Breast epithelium (tissue), 4 donors: ENCODE data around the gene FAM78A. TPM values are rescaled to one million over a fixed set of nuclear protein-coding genes. Genes with fewer than 3 reads are reported as not detected.
"Not testable (repeated sequence)": the region's sequence is repeated elsewhere in the genome, so short reads cannot be mapped to it uniquely, and the experiment has no call there.

Experiments used
- DNase-seq, 2 donors: peaks; one replicate each; pipeline ENCODE4 v3.0.0-alpha.2; 2019; ENCODE audit warnings: low spot score in 2 of 2
- H3K27ac ChIP-seq, 2 donors: fragments of 200-600 bp; sonication (generic) in 1 of 2; one replicate each; pipeline ENCODE4 v1.5.1; 2016 to 2019; ENCODE audit warnings: mild to moderate bottlenecking in 1 of 2
- H3K27me3 ChIP-seq, 2 donors: fragments of 200-600 bp; sonication (generic) in 1 of 2; one replicate each; pipeline versions ENCODE4 v1.5.1 to v1.6.0; 2017 to 2019; ENCODE audit warnings: control low read depth in 1 of 2, mild to moderate bottlenecking in 1 of 2
- H3K36me3 ChIP-seq: fragments of 200-600 bp; one replicate; pipeline ENCODE4 v1.5.1; 2019
- H3K4me1 ChIP-seq, 2 donors: fragments of 200-600 bp; sonication (generic); one replicate each; pipeline ENCODE4 v1.5.1; 2016 to 2019; ENCODE audit warnings: control low read depth in 1 of 2
- H3K4me3 ChIP-seq, 3 donors: fragments of 200-600 bp; sonication (generic); 1 replicate in 2 of 3; 2 replicates in 1 of 3; pipeline ENCODE4 v1.5.1; 2016 to 2019; ENCODE audit warnings: mild to moderate bottlenecking in 3 of 3, moderate library complexity in 2 of 3
- H3K9me3 ChIP-seq, 2 donors: fragments of 200-600 bp; sonication (generic) in 1 of 2; one replicate each; pipeline ENCODE4 v1.5.1; 2016 to 2019; ENCODE audit warnings: control low read depth in 1 of 2
- POLR2A ChIP-seq: fragments of 450-650 bp; IDR thresholded peaks from one replicate; pipeline ENCODE4 v1.6.1; 2016; ENCODE audit warnings: antibody characterized with exemption, mild to moderate bottlenecking, moderate library complexity
- POLR2AphosphoS5 ChIP-seq, 3 donors: sonication (generic); formaldehyde crosslinking; IDR thresholded peaks; one replicate each; pipeline ENCODE4 v1.6.1; 2017; ENCODE audit warnings: antibody characterized with exemption in 3 of 3
- intact Hi-C: fragments of 100-400 bp; cut with DNase I; formaldehyde crosslinking; loops from one replicate; pipeline ENCODE4 v1.15.1; 2023; ENCODE audit warnings: low total_unique reads
- total RNA-seq, 3 donors: library from RNA; depleted of rRNA; stranded (reverse); fragments of >200 nt; gene quantifications; one replicate each; pipeline ENCODE4 v1.1.0, GENCODE V29; 2016
- TF ChIP-seq, protein P1 (sequence below), 3 donors: fragments of 450-650 bp; IDR thresholded peaks; one replicate each; pipeline ENCODE4 v1.5.1; 2016 to 2017; ENCODE audit warnings: antibody characterized with exemption in 3 of 3, mild to moderate bottlenecking in 3 of 3, moderate library complexity in 3 of 3

The FAM78A gene
- total RNA-seq, 3 donors from 2014 or later = 1.6 to 3.7 (median 2.5) TPM

DNA sequence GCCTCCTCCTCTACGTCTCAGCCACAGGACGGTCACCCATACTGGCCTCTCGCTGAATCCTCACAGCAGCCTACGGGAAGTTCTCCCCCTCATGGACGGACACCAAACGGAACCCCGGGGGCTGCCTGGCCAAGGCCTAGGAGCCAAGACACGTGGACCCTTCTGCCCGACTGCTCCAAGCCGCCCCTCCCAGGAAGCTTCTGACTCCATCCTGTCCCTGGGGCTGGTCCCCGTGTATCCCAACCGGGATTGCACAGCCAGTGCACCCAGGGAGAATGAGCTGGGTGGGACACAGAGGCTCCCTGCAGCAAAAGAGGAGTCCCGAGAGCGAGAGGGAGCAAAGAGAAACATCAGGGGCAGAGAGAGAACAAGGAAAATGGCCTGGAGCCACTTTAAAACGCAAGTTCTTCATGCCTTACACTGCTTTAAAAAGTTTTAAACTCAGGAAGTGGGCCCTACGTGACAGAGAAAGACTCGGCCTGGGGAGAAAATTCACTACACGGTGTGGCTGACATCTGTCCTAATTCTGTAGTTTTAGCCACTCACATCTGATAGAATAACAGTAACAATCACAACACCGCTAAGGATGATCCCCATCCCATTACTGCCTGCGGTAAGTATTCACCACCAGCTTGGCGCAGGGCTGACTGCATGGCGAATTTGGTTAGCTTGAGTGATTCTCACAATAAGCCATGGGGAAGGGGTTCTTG is 3.0 kb downstream of the FAM78A start:
- H3K4me1 ChIP-seq = no peaks in the 10 kb centered on the region
- no peak for DNase-seq
- H3K27ac ChIP-seq = peak overlapping the region; percentile 26 to 75
- intact Hi-C loops = no loop called here
- H3K27me3 ChIP-seq = no peaks in the 10 kb centered on the region
- H3K4me3 ChIP-seq = peak overlapping the region; percentile 71 to 90 (median 73)
- no peaks in the 10 kb centered on the region for H3K36me3 ChIP-seq
- TF ChIP-seq, protein P1, sequence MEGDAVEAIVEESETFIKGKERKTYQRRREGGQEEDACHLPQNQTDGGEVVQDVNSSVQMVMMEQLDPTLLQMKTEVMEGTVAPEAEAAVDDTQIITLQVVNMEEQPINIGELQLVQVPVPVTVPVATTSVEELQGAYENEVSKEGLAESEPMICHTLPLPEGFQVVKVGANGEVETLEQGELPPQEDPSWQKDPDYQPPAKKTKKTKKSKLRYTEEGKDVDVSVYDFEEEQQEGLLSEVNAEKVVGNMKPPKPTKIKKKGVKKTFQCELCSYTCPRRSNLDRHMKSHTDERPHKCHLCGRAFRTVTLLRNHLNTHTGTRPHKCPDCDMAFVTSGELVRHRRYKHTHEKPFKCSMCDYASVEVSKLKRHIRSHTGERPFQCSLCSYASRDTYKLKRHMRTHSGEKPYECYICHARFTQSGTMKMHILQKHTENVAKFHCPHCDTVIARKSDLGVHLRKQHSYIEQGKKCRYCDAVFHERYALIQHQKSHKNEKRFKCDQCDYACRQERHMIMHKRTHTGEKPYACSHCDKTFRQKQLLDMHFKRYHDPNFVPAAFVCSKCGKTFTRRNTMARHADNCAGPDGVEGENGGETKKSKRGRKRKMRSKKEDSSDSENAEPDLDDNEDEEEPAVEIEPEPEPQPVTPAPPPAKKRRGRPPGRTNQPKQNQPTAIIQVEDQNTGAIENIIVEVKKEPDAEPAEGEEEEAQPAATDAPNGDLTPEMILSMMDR (IDR thresholded peaks at IDR 0.05) = no peak
- no peak for TF ChIP-seq POLR2AphosphoS5 (IDR thresholded peaks at IDR 0.05)
- no peak for TF ChIP-seq POLR2A
- H3K9me3 ChIP-seq = no peaks in the 10 kb centered on the region

DNA sequence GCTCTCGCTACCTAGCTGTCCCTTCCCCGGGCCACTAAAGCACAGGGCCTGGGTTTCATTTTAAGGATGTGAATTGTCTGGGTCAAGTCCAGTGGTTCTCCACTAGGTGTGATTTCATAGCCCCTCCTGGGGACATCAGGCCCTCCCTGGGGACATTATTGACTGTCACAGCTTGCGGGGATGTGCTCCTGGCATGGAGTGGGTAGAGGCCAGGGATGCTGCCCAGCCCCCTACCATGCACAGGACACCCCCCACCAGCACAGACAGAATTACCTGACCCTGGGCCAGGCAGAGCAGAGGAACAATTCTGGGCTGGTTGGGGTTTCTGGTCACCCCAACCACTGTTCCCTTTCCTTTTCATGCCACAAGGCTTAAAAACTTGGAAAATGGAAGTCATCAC is 4.1 kb downstream of the FAM78A start:
- no peak for DNase-seq
- H3K4me3 ChIP-seq = no peak overlapping the region
- H3K27me3 ChIP-seq = no peaks in the 10 kb centered on the region
- H3K9me3 ChIP-seq = no peaks in the 10 kb centered on the region
- TF ChIP-seq POLR2AphosphoS5 (IDR thresholded peaks at IDR 0.05) = no peak
- TF ChIP-seq, protein P1 (IDR thresholded peaks at IDR 0.05) = no peak
- no peak for TF ChIP-seq POLR2A
- H3K36me3 ChIP-seq = no peaks in the 10 kb centered on the region
- no peaks in the 10 kb centered on the region for H3K4me1 ChIP-seq
- peak overlapping the region in 1 of 2 donors; percentile 38 for H3K27ac ChIP-seq
- intact Hi-C loops = no loop called here

DNA sequence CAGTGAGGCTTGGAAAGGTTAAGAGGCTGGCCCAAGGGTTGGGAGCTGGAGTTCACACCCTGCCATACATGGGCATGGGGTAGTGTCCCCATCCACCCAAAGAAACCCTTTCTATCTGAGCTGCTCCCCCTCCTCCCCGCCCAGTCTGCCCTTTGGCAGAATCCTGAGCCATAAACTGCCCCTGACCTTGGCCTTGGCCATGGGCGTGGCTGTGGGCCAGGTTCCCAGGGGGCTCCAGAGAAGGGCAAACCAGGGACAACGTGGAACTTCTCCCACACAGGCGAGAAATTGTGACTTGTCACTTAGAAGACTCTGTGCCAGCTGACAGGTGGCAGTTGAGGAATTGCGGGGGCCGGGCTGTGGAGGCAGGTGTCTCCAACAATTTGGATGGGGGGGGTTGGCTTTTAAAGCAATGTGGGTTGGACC is 4.8 kb downstream of the FAM78A start:
- Histone ChIP-seq H3K36me3 (no peaks in the 10 kb centered on the region), H3K4me1 (no peaks in the 10 kb centered on the region), H3K27ac (peak overlapping the region; percentile 41 to 57), H3K9me3 (no peaks in the 10 kb centered on the region), H3K4me3 (no peak overlapping the region), H3K27me3 (no peaks in the 10 kb centered on the region)
- TF ChIP-seq, protein P1 (IDR thresholded peaks at IDR 0.05) = no peak
- TF ChIP-seq POLR2A (no peak), POLR2AphosphoS5 (IDR thresholded peaks at IDR 0.05) (no peak)
- DNase-seq = no peak
- intact Hi-C loops = no loop called here

DNA sequence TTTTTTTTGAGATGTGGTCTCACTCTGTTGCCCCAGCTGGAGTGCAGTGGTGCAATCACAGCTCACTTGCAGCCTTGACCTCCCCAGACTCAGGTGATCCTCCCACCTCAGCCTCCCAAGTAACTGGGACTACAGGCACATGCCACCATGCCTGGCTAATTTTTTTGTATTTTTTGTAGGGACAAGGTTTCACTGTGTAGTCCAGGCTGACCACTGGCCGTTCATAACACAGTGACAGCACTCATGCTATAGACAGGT is 5.4 kb downstream of the FAM78A start:
- DNase-seq, intact Hi-C loops, H3K9me3 ChIP-seq, H3K36me3 ChIP-seq, H3K27me3 ChIP-seq, H3K4me3 ChIP-seq, H3K4me1 ChIP-seq: not testable (repeated sequence)
- peak overlapping the region; percentile 41 to 57 for H3K27ac ChIP-seq

DNA sequence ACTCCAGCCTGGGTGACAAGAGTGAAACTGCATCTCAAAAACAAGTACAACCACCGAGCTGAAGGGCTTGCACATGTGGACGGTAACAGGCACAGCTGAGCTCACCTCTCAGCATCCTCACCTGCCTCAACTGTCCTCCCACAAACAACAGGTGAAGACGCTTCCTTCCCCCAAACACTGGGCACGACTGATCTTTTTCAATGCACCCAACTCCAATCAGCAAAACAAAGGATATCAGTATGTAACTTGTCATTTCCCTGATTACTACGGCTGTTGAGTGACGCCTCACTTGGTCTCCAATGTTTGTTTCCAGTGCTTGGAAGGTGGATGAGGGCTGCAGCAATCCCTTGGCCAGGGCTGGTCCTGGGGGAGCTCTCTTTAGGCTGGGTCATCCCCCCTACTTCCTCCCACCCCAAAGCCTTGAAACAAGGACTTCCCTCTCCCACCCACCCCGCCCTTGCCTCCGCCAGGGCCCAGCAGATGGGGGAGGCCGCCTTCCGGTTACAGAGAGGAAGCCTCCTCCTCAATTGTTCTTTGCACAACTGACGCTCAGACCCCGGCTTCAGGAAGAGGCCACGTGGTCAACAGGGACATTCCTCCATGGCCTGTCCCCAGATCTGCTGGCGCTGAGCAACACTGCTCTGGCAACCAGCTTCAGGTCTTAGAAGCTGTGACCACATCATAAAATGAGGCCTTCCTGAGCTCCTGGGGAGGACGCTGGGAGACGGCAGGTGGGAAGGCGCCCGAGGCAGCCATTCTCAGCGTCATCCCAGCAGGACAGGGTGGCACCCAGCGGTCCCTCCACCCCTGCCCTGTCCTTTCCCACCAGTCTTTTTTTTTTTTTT is 5.9 kb downstream of the FAM78A start:
- no peaks in the 10 kb centered on the region for H3K27me3 ChIP-seq
- peak overlapping the region; percentile 57 to 68 for H3K27ac ChIP-seq
- peak in 1 of 2 donors; percentile 42 for DNase-seq
- no peaks in the 10 kb centered on the region for H3K9me3 ChIP-seq
- no peaks in the 10 kb centered on the region for H3K4me1 ChIP-seq
- intact Hi-C loops = no loop called here
- TF ChIP-seq, protein P1 (IDR thresholded peaks at IDR 0.05) = no peak
- TF ChIP-seq POLR2AphosphoS5 (IDR thresholded peaks at IDR 0.05) (no peak), POLR2A (no peak)
- peak overlapping the region in 1 of 3 donors; percentile 15 for H3K4me3 ChIP-seq
- H3K36me3 ChIP-seq = no peaks in the 10 kb centered on the region
